ENCODE results near the gene PLLP.

DNA sequence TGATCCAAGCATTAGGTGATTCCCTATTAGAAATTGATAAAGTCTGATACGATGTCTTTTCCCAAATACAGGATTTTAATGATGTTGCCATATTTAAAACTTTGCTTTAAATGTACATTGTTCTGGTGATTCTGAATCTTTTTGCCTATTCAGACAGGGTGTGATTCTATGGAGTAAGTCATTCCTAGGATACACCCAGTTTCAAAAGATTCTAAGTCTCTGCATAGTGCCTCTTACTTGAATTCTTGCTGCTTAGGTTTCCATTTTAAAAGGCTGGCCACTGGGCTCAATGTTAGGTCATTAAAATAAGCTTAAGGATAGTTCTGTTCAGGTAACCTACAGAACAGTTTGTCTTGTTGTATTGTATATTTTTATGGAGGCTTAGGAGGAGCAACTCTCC, 61.4 kb downstream of the PLLP start:
- TF ChIP-seq, protein P1, sequence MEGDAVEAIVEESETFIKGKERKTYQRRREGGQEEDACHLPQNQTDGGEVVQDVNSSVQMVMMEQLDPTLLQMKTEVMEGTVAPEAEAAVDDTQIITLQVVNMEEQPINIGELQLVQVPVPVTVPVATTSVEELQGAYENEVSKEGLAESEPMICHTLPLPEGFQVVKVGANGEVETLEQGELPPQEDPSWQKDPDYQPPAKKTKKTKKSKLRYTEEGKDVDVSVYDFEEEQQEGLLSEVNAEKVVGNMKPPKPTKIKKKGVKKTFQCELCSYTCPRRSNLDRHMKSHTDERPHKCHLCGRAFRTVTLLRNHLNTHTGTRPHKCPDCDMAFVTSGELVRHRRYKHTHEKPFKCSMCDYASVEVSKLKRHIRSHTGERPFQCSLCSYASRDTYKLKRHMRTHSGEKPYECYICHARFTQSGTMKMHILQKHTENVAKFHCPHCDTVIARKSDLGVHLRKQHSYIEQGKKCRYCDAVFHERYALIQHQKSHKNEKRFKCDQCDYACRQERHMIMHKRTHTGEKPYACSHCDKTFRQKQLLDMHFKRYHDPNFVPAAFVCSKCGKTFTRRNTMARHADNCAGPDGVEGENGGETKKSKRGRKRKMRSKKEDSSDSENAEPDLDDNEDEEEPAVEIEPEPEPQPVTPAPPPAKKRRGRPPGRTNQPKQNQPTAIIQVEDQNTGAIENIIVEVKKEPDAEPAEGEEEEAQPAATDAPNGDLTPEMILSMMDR (IDR thresholded peaks at IDR 0.05), result no peak
- TF ChIP-seq POLR2A (IDR thresholded peaks at IDR 0.05), result no peak
